ENCODE results near the gene HOXB4. TPM values are rescaled to one million over a fixed set of nuclear protein-coding genes. Genes with fewer than 3 reads are reported as not detected.

Gene HOXB4
- total and polyA plus RNA-seq, 5 donors from 2014 or later: 0.16 to 2.9 (median 0.18) TPM; not detected in 2

GRCh38 chr17:48587276-48588073 is 9.3 kb upstream of the HOXB4 start:
- peaks cover 24% of the 10 kb centered on the region for H3K4me1 ChIP-seq (ENCODE audit: control insufficient read depth, insufficient read depth, low read length, poor library complexity, severe bottlenecking)
- H3K9me3 ChIP-seq (ENCODE audit: control insufficient read depth in 2 of 2, low read length in 2 of 2): no peaks in the 10 kb centered on the region
- no peak overlapping the region for H3K4me3 ChIP-seq (ENCODE audit: low read depth, low read length)
- no peaks in the 10 kb centered on the region for H3K36me3 ChIP-seq (ENCODE audit: control insufficient read depth, insufficient read depth, low read length)
- Mint-ChIP-seq H3K4me1 (peaks cover 7 to 42% (median 24%) of the 10 kb centered on the region in 4 donors), H3K27me3 (peaks cover 100% of the 10 kb centered on the region), H3K27ac (no peak overlapping the region), H3K4me3 (peak overlapping the region; percentile 11 to 91 (median 46)), H3K9me3 (no peaks in the 10 kb centered on the region), H3K36me3 (no peaks in the 10 kb centered on the region)
- H3K27me3 ChIP-seq (ENCODE audit: control insufficient read depth, insufficient read depth, low read length): peaks cover 54% of the 10 kb centered on the region
- H3K27ac ChIP-seq (ENCODE audit: insufficient read depth, low read length, poor library complexity, severe bottlenecking): no peak overlapping the region
- no peak for DNase-seq
- ATAC-seq (ENCODE audit: low read depth in 2 of 2): no peak

DNA sequence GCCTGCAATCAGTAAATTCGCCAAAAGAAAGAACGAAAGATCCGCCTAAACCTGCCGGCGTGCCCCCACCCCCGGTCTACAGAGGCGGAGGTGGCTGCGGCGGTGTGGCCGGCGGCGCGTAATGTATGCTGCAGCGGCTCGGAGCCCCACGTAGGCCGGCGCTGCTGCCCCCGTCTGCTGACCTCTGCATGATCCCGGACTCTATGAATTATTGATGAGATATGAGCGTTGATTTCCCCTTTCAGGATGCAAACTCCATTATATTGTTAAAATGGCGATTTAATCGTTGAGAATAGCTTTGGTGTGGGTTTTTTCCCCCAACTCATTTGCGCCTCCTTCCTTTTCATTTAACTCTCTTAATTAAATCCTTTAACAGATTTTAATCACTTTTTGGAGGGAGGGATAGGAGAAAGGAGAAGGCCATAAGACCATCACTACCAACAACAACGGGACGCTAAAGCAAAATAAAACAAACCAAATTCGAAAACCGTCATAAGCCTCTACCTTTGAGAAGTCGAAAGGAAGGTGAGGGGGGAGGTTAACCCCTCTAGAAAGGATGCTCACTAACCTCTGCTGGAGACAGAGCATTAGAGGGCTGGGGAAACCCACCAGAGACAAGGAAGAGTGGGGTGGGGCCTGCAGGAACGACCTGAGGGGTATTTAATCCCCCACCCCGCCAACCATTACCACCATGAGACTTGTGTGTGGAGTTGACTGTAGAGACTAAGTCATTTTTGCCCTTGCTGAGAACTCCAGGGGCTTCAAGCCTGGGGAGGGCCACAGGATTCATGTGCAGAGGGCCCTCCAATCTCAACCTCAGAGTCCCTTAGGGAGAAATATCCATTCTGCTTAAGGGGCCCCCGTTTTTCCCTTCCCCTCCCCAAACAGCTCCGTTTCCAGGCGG is 8.5 kb upstream of the HOXB4 start:
- Histone ChIP-seq H3K36me3 (ENCODE audit: control insufficient read depth, insufficient read depth, low read length) (no peaks in the 10 kb centered on the region), H3K4me1 (ENCODE audit: control insufficient read depth, insufficient read depth, low read length, poor library complexity, severe bottlenecking) (peaks cover 30% of the 10 kb centered on the region), H3K4me3 (ENCODE audit: low read depth, low read length) (peak overlapping the region; percentile 89), H3K27me3 (ENCODE audit: control insufficient read depth, insufficient read depth, low read length) (peaks cover 53% of the 10 kb centered on the region), H3K27ac (ENCODE audit: insufficient read depth, low read length, poor library complexity, severe bottlenecking) (no peak overlapping the region), H3K9me3 (ENCODE audit: control insufficient read depth in 2 of 2, low read length in 2 of 2) (no peaks in the 10 kb centered on the region)
- Mint-ChIP-seq H3K36me3 (no peaks in the 10 kb centered on the region), H3K4me1 (peaks cover 10 to 45% (median 27%) of the 10 kb centered on the region in 4 donors), H3K27ac (peak overlapping the region in 1 of 3 donors; percentile 74), H3K4me3 (peak overlapping the region; percentile 88 to 96 (median 93)), H3K27me3 (peaks cover 100% of the 10 kb centered on the region), H3K9me3 (no peaks in the 10 kb centered on the region)
- DNase-seq (peak in 1 of 3 donors; percentile 42), ATAC-seq (ENCODE audit: low read depth in 2 of 2) (no peak)

GRCh38 chr17:48584223-48584741 is 6.1 kb upstream of the HOXB4 start:
- no peaks in the 10 kb centered on the region for H3K36me3 Mint-ChIP-seq
- Histone ChIP-seq H3K36me3 (ENCODE audit: control insufficient read depth, insufficient read depth, low read length) (no peaks in the 10 kb centered on the region), H3K9me3 (ENCODE audit: control insufficient read depth in 2 of 2, low read length in 2 of 2) (no peaks in the 10 kb centered on the region), H3K27ac (ENCODE audit: insufficient read depth, low read length, poor library complexity, severe bottlenecking) (no peak overlapping the region), H3K4me3 (ENCODE audit: low read depth, low read length) (no peak overlapping the region), H3K4me1 (ENCODE audit: control insufficient read depth, insufficient read depth, low read length, poor library complexity, severe bottlenecking) (peaks cover 46% of the 10 kb centered on the region), H3K27me3 (ENCODE audit: control insufficient read depth, insufficient read depth, low read length) (peaks cover 52% of the 10 kb centered on the region)
- H3K9me3 Mint-ChIP-seq: peaks cover 0 to 2% (median 0%) of the 10 kb centered on the region in 7 donors
- DNase-seq (no peak), ATAC-seq (ENCODE audit: low read depth in 2 of 2) (no peak)
- peaks cover 100% of the 10 kb centered on the region for H3K27me3 Mint-ChIP-seq
- H3K27ac Mint-ChIP-seq: no peak overlapping the region
- peaks cover 16 to 62% (median 45%) of the 10 kb centered on the region in 4 donors for H3K4me1 Mint-ChIP-seq
- H3K4me3 Mint-ChIP-seq: peak overlapping the region in 3 of 4 donors; percentile 40 to 92 (median 76)

GRCh38 chr17:48583708-48584222 is 5.6 kb upstream of the HOXB4 start:
- Mint-ChIP-seq H3K4me1 (peaks cover 19 to 64% (median 50%) of the 10 kb centered on the region in 4 donors), H3K27ac (no peak overlapping the region), H3K9me3 (peaks cover 0 to 2% (median 0%) of the 10 kb centered on the region in 7 donors), H3K4me3 (peak overlapping the region in 3 of 4 donors; percentile 11 to 92 (median 76)), H3K27me3 (peaks cover 100% of the 10 kb centered on the region), H3K36me3 (no peaks in the 10 kb centered on the region)
- H3K27ac ChIP-seq (ENCODE audit: insufficient read depth, low read length, poor library complexity, severe bottlenecking): no peak overlapping the region
- no peaks in the 10 kb centered on the region for H3K9me3 ChIP-seq (ENCODE audit: control insufficient read depth in 2 of 2, low read length in 2 of 2)
- H3K27me3 ChIP-seq (ENCODE audit: control insufficient read depth, insufficient read depth, low read length): peaks cover 52% of the 10 kb centered on the region
- ATAC-seq (ENCODE audit: low read depth in 2 of 2) (no peak), DNase-seq (no peak)
- H3K4me1 ChIP-seq (ENCODE audit: control insufficient read depth, insufficient read depth, low read length, poor library complexity, severe bottlenecking): peaks cover 51% of the 10 kb centered on the region
- no peak overlapping the region for H3K4me3 ChIP-seq (ENCODE audit: low read depth, low read length)
- H3K36me3 ChIP-seq (ENCODE audit: control insufficient read depth, insufficient read depth, low read length): no peaks in the 10 kb centered on the region

DNA sequence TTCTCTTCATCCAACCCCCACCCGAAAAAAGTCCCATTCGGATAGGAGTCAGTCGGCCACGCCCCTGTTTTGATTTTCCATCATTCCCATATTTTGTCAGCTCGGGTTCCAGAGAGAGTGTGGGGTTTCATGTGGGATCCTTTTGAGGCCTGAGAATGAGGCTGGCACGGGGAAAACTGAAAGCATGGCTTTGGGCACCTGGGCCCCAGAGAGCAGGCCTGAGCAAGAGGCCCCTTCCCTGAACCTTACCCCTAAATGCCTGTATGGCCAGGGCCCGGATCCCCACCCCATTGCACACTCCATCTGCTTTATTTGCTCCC is 4.6 kb upstream of the HOXB4 start:
- peaks cover 45% of the 10 kb centered on the region for H3K27me3 ChIP-seq (ENCODE audit: control insufficient read depth, insufficient read depth, low read length)
- H3K9me3 ChIP-seq (ENCODE audit: control insufficient read depth in 2 of 2, low read length in 2 of 2): no peaks in the 10 kb centered on the region
- peaks cover 55% of the 10 kb centered on the region for H3K4me1 ChIP-seq (ENCODE audit: control insufficient read depth, insufficient read depth, low read length, poor library complexity, severe bottlenecking)
- peaks cover 93% of the 10 kb centered on the region for H3K27me3 Mint-ChIP-seq
- peak overlapping the region in 1 of 3 donors; percentile 79 for H3K27ac Mint-ChIP-seq
- peaks cover 0 to 2% (median 0%) of the 10 kb centered on the region in 7 donors for H3K9me3 Mint-ChIP-seq
- H3K4me1 Mint-ChIP-seq: peaks cover 19 to 66% (median 51%) of the 10 kb centered on the region in 4 donors
- H3K36me3 ChIP-seq (ENCODE audit: control insufficient read depth, insufficient read depth, low read length): no peaks in the 10 kb centered on the region
- peak overlapping the region; percentile 76 to 92 (median 76) for H3K4me3 Mint-ChIP-seq
- DNase-seq (no peak), ATAC-seq (ENCODE audit: low read depth in 2 of 2) (no peak)
- no peak overlapping the region for H3K4me3 ChIP-seq (ENCODE audit: low read depth, low read length)
- H3K27ac ChIP-seq (ENCODE audit: insufficient read depth, low read length, poor library complexity, severe bottlenecking): no peak overlapping the region
- H3K36me3 Mint-ChIP-seq: no peaks in the 10 kb centered on the region

DNA sequence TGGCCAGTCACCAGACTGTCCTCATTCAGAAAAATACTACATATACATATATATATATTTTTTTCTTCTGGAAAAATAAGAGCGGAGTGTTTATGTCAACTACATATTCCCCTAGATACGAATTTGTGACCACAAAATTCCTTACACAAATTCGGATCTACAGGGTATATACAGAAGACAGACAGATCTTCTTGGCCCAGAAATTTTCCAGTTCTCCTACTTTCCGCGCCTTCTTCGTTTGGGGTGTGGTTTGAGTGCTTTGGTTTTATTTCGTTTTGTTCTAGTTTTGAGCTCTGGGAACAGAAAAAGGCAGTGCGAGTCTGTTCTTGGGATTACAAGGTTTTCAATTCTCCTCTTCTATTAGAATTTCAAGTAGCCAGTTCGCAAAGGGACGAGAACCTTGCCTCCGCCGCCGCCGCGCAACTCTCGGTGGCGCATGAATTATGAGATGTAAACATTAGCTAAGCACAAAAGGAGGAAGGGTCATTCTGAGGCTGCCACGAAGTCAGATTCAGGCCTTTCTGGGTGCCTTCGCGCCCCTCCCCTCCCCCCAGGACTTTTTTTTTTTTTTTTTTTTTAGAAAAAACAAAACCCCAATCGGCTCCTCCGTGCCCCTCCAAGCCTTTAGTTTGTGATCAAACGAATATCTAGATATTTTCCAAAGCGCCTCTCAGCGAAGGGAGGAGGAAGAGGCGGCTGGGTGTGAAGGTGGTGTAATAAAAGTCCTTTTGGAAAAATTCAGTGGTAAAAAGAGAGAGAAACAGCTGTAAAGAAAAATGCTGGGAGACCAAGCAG is 1.8 kb upstream of the HOXB4 start:
- Mint-ChIP-seq H3K9me3 (peaks cover 0 to 2% (median 0%) of the 10 kb centered on the region in 7 donors), H3K4me1 (peaks cover 19 to 63% (median 48%) of the 10 kb centered on the region in 4 donors), H3K27me3 (peaks cover 72% of the 10 kb centered on the region), H3K36me3 (no peaks in the 10 kb centered on the region), H3K4me3 (peak overlapping the region; percentile 50 to 88 (median 82)), H3K27ac (peak overlapping the region in 1 of 3 donors; percentile 60)
- peaks cover 27% of the 10 kb centered on the region for H3K27me3 ChIP-seq (ENCODE audit: control insufficient read depth, insufficient read depth, low read length)
- no peaks in the 10 kb centered on the region for H3K36me3 ChIP-seq (ENCODE audit: control insufficient read depth, insufficient read depth, low read length)
- peaks cover 58% of the 10 kb centered on the region for H3K4me1 ChIP-seq (ENCODE audit: control insufficient read depth, insufficient read depth, low read length, poor library complexity, severe bottlenecking)
- H3K4me3 ChIP-seq (ENCODE audit: low read depth, low read length): no peak overlapping the region
- DNase-seq: no peak
- no peaks in the 10 kb centered on the region for H3K9me3 ChIP-seq (ENCODE audit: control insufficient read depth in 2 of 2, low read length in 2 of 2)
- no peak for ATAC-seq (ENCODE audit: low read depth in 2 of 2)
- no peak overlapping the region for H3K27ac ChIP-seq (ENCODE audit: insufficient read depth, low read length, poor library complexity, severe bottlenecking)

- H3K27me3 ChIP-seq (ENCODE audit: control insufficient read depth, insufficient read depth, low read length): peaks cover 27% of the 10 kb centered on the region
- peaks cover 69% of the 10 kb centered on the region for H3K27me3 Mint-ChIP-seq
- H3K9me3 Mint-ChIP-seq: peaks cover 0 to 2% (median 0%) of the 10 kb centered on the region in 7 donors
- no peak overlapping the region for H3K27ac ChIP-seq (ENCODE audit: insufficient read depth, low read length, poor library complexity, severe bottlenecking)
- H3K4me3 ChIP-seq (ENCODE audit: low read depth, low read length): peak overlapping the region; percentile 80
- no peaks in the 10 kb centered on the region for H3K36me3 Mint-ChIP-seq
- no peaks in the 10 kb centered on the region for H3K36me3 ChIP-seq (ENCODE audit: control insufficient read depth, insufficient read depth, low read length)
- no peak for DNase-seq
- peaks cover 56% of the 10 kb centered on the region for H3K4me1 ChIP-seq (ENCODE audit: control insufficient read depth, insufficient read depth, low read length, poor library complexity, severe bottlenecking)
- peaks cover 19 to 64% (median 49%) of the 10 kb centered on the region in 4 donors for H3K4me1 Mint-ChIP-seq
- H3K4me3 Mint-ChIP-seq: peak overlapping the region; percentile 75 to 88 (median 82)
- H3K9me3 ChIP-seq (ENCODE audit: control insufficient read depth in 2 of 2, low read length in 2 of 2): no peaks in the 10 kb centered on the region
- ATAC-seq (ENCODE audit: low read depth in 2 of 2): no peak
- peak overlapping the region in 1 of 3 donors; percentile 94 for H3K27ac Mint-ChIP-seq
These were observed 1.3 kb upstream of the HOXB4 start for GRCh38 chr17:48579471-48579759.
